ENCODE data around the gene HOMER1. TPM values are rescaled to one million over a fixed set of nuclear protein-coding genes. Genes with fewer than 3 reads are reported as not detected.

HOMER1 gene
- total and polyA plus RNA-seq, 7 experiments from 2014 or later = 0.83 to 4.3 (median 2.6) TPM

GRCh38 chr5:79454043-79454442 is 59.9 kb downstream of the HOMER1 start:
- no peaks in the 10 kb centered on the region for H3K9me3 Mint-ChIP-seq
- DNase-seq = no peak
- ChIA-PET CTCF (interaction anchor here (1.2 kb wide), 1 partner anchor 11 kb away, joined by 4 read pairs; no protein-coding TSS in a partner anchor), POLR2A (no interaction called here)
- H3K4me1 Mint-ChIP-seq = no peaks in the 10 kb centered on the region
- H3K4me3 Mint-ChIP-seq = no peak overlapping the region
- Histone ChIP-seq H3K27me3 (ENCODE audit: control insufficient read depth in 2 of 2, insufficient read depth in 2 of 2, low read length in 2 of 2) (no peaks in the 10 kb centered on the region), H3K4me3 (ENCODE audit: low read length) (no peak overlapping the region), H3K36me3 (ENCODE audit: control insufficient read depth in 2 of 3, insufficient read depth in 3 of 3, low read length in 3 of 3) (no peaks in the 10 kb centered on the region), H3K9me3 (ENCODE audit: control insufficient read depth in 2 of 3, low read length in 3 of 3) (no peaks in the 10 kb centered on the region), H3K4me1 (ENCODE audit: control insufficient read depth in 2 of 2, insufficient read depth in 2 of 2, low read length in 2 of 2) (no peaks in the 10 kb centered on the region), H3K27ac (ENCODE audit: low read depth, low read length) (no peak overlapping the region)
- H3K36me3 Mint-ChIP-seq = peaks cover 0 to 6% (median 0%) of the 10 kb centered on the region in 5 donors
- H3K27ac Mint-ChIP-seq = no peak overlapping the region
- H3K27me3 Mint-ChIP-seq = peaks cover 0 to 3% (median 0%) of the 10 kb centered on the region in 5 donors
- intact Hi-C loops (cut with micrococcal nuclease) = no loop called here
- ATAC-seq = no peak

- no peaks in the 10 kb centered on the region for H3K4me1 Mint-ChIP-seq
- no peaks in the 10 kb centered on the region for H3K27me3 Mint-ChIP-seq
- ATAC-seq (no peak), DNase-seq (no peak)
- POLR2A ChIA-PET = no interaction called here
- Histone ChIP-seq H3K27me3 (ENCODE audit: control insufficient read depth in 2 of 2, insufficient read depth in 2 of 2, low read length in 2 of 2) (no peaks in the 10 kb centered on the region), H3K4me3 (ENCODE audit: low read length) (no peak overlapping the region), H3K4me1 (ENCODE audit: control insufficient read depth in 2 of 2, insufficient read depth in 2 of 2, low read length in 2 of 2) (no peaks in the 10 kb centered on the region), H3K27ac (ENCODE audit: low read depth, low read length) (no peak overlapping the region), H3K9me3 (ENCODE audit: control insufficient read depth in 2 of 3, low read length in 3 of 3) (no peaks in the 10 kb centered on the region), H3K36me3 (ENCODE audit: control insufficient read depth in 2 of 3, insufficient read depth in 3 of 3, low read length in 3 of 3) (no peaks in the 10 kb centered on the region)
- CTCF ChIA-PET = no interaction called here
- no peak overlapping the region for H3K4me3 Mint-ChIP-seq
- H3K36me3 Mint-ChIP-seq = peaks cover 0 to 5% (median 0%) of the 10 kb centered on the region in 5 donors
- H3K9me3 Mint-ChIP-seq = no peaks in the 10 kb centered on the region
- no peak overlapping the region for H3K27ac Mint-ChIP-seq
- intact Hi-C loops (cut with micrococcal nuclease) = no loop called here
These were observed 65.6 kb downstream of the HOMER1 start for GRCh38 chr5:79448336-79448735.

- intact Hi-C loops (cut with micrococcal nuclease) = no loop called here
- ChIA-PET CTCF (no interaction called here), POLR2A (no interaction called here)
- no peaks in the 10 kb centered on the region for H3K27me3 Mint-ChIP-seq
- no peak overlapping the region for H3K4me3 Mint-ChIP-seq
- peaks cover 0 to 7% (median 0%) of the 10 kb centered on the region in 5 donors for H3K36me3 Mint-ChIP-seq
- DNase-seq (no peak), ATAC-seq (no peak)
- no peak overlapping the region for H3K4me3 ChIP-seq (ENCODE audit: low read length)
- no peak overlapping the region for H3K27ac ChIP-seq (ENCODE audit: low read depth, low read length)
- no peaks in the 10 kb centered on the region for H3K27me3 ChIP-seq (ENCODE audit: control insufficient read depth in 2 of 2, insufficient read depth in 2 of 2, low read length in 2 of 2)
- no peaks in the 10 kb centered on the region for H3K36me3 ChIP-seq (ENCODE audit: control insufficient read depth in 2 of 3, insufficient read depth in 3 of 3, low read length in 3 of 3)
- no peak overlapping the region for H3K27ac Mint-ChIP-seq
- H3K9me3 Mint-ChIP-seq = no peaks in the 10 kb centered on the region
- no peaks in the 10 kb centered on the region for H3K9me3 ChIP-seq (ENCODE audit: control insufficient read depth in 2 of 3, low read length in 3 of 3)
- no peaks in the 10 kb centered on the region for H3K4me1 ChIP-seq (ENCODE audit: control insufficient read depth in 2 of 2, insufficient read depth in 2 of 2, low read length in 2 of 2)
- no peaks in the 10 kb centered on the region for H3K4me1 Mint-ChIP-seq
These were observed 77.1 kb downstream of the HOMER1 start for GRCh38 chr5:79436821-79437220.

GRCh38 chr5:79436224-79436623 is 77.7 kb downstream of the HOMER1 start:
- Histone ChIP-seq H3K36me3 (ENCODE audit: control insufficient read depth in 2 of 3, insufficient read depth in 3 of 3, low read length in 3 of 3) (no peaks in the 10 kb centered on the region), H3K4me3 (ENCODE audit: low read length) (no peak overlapping the region), H3K27me3 (ENCODE audit: control insufficient read depth in 2 of 2, insufficient read depth in 2 of 2, low read length in 2 of 2) (no peaks in the 10 kb centered on the region), H3K27ac (ENCODE audit: low read depth, low read length) (no peak overlapping the region), H3K4me1 (ENCODE audit: control insufficient read depth in 2 of 2, insufficient read depth in 2 of 2, low read length in 2 of 2) (no peaks in the 10 kb centered on the region), H3K9me3 (ENCODE audit: control insufficient read depth in 2 of 3, low read length in 3 of 3) (no peaks in the 10 kb centered on the region)
- Mint-ChIP-seq H3K4me3 (no peak overlapping the region), H3K4me1 (no peaks in the 10 kb centered on the region), H3K27me3 (no peaks in the 10 kb centered on the region), H3K9me3 (no peaks in the 10 kb centered on the region), H3K36me3 (peaks cover 0 to 6% (median 0%) of the 10 kb centered on the region in 5 donors), H3K27ac (no peak overlapping the region)
- POLR2A ChIA-PET = no interaction called here
- DNase-seq (no peak), ATAC-seq (no peak)
- CTCF ChIA-PET = no interaction called here
- intact Hi-C loops (cut with micrococcal nuclease) = no loop called here

GRCh38 chr5:79430196-79430595 is 83.7 kb downstream of the HOMER1 start:
- Mint-ChIP-seq H3K4me1 (no peaks in the 10 kb centered on the region), H3K9me3 (peaks cover 0 to 2% (median 0%) of the 10 kb centered on the region in 11 donors), H3K36me3 (peaks cover 0 to 9% (median 0%) of the 10 kb centered on the region in 5 donors), H3K4me3 (no peak overlapping the region), H3K27ac (no peak overlapping the region), H3K27me3 (no peaks in the 10 kb centered on the region)
- ChIA-PET POLR2A (no interaction called here), CTCF (no interaction called here)
- no peak for ATAC-seq
- no peaks in the 10 kb centered on the region for H3K9me3 ChIP-seq (ENCODE audit: control insufficient read depth in 2 of 3, low read length in 3 of 3)
- no peaks in the 10 kb centered on the region for H3K36me3 ChIP-seq (ENCODE audit: control insufficient read depth in 2 of 3, insufficient read depth in 3 of 3, low read length in 3 of 3)
- DNase-seq = no peak
- no peaks in the 10 kb centered on the region for H3K4me1 ChIP-seq (ENCODE audit: control insufficient read depth in 2 of 2, insufficient read depth in 2 of 2, low read length in 2 of 2)
- no peak overlapping the region for H3K27ac ChIP-seq (ENCODE audit: low read depth, low read length)
- H3K4me3 ChIP-seq (ENCODE audit: low read length) = no peak overlapping the region
- H3K27me3 ChIP-seq (ENCODE audit: control insufficient read depth in 2 of 2, insufficient read depth in 2 of 2, low read length in 2 of 2) = no peaks in the 10 kb centered on the region
- intact Hi-C loops (cut with micrococcal nuclease) = no loop called here

GRCh38 chr5:79423296-79423695 is 90.6 kb downstream of the HOMER1 start:
- H3K27me3 Mint-ChIP-seq = no peaks in the 10 kb centered on the region
- H3K27ac Mint-ChIP-seq = no peak overlapping the region
- Histone ChIP-seq H3K36me3 (ENCODE audit: control insufficient read depth in 2 of 3, insufficient read depth in 3 of 3, low read length in 3 of 3) (no peaks in the 10 kb centered on the region), H3K4me1 (ENCODE audit: control insufficient read depth in 2 of 2, insufficient read depth in 2 of 2, low read length in 2 of 2) (no peaks in the 10 kb centered on the region), H3K27ac (ENCODE audit: low read depth, low read length) (no peak overlapping the region), H3K4me3 (ENCODE audit: low read length) (no peak overlapping the region), H3K27me3 (ENCODE audit: control insufficient read depth in 2 of 2, insufficient read depth in 2 of 2, low read length in 2 of 2) (no peaks in the 10 kb centered on the region), H3K9me3 (ENCODE audit: control insufficient read depth in 2 of 3, low read length in 3 of 3) (no peaks in the 10 kb centered on the region)
- H3K4me1 Mint-ChIP-seq = no peaks in the 10 kb centered on the region
- ChIA-PET POLR2A (no interaction called here), CTCF (no interaction called here)
- H3K36me3 Mint-ChIP-seq = peaks cover 0 to 10% (median 0%) of the 10 kb centered on the region in 5 donors
- peaks cover 0 to 2% (median 0%) of the 10 kb centered on the region in 11 donors for H3K9me3 Mint-ChIP-seq
- H3K4me3 Mint-ChIP-seq = no peak overlapping the region
- DNase-seq (no peak), ATAC-seq (no peak)
- intact Hi-C loops (cut with micrococcal nuclease) = no loop called here

GRCh38 chr5:79420248-79420647 is 93.7 kb downstream of the HOMER1 start:
- no peak for ATAC-seq
- Histone ChIP-seq H3K4me1 (ENCODE audit: control insufficient read depth in 2 of 2, insufficient read depth in 2 of 2, low read length in 2 of 2) (no peaks in the 10 kb centered on the region), H3K27ac (ENCODE audit: low read depth, low read length) (no peak overlapping the region), H3K36me3 (ENCODE audit: control insufficient read depth in 2 of 3, insufficient read depth in 3 of 3, low read length in 3 of 3) (no peaks in the 10 kb centered on the region), H3K4me3 (ENCODE audit: low read length) (no peak overlapping the region), H3K9me3 (ENCODE audit: control insufficient read depth in 2 of 3, low read length in 3 of 3) (no peaks in the 10 kb centered on the region), H3K27me3 (ENCODE audit: control insufficient read depth in 2 of 2, insufficient read depth in 2 of 2, low read length in 2 of 2) (no peaks in the 10 kb centered on the region)
- ChIA-PET POLR2A (no interaction called here), CTCF (no interaction called here)
- Mint-ChIP-seq H3K27me3 (no peaks in the 10 kb centered on the region), H3K27ac (no peak overlapping the region), H3K4me1 (peaks cover 0 to 7% (median 0%) of the 10 kb centered on the region in 7 donors), H3K36me3 (peaks cover 0 to 6% (median 0%) of the 10 kb centered on the region in 5 donors), H3K9me3 (no peaks in the 10 kb centered on the region), H3K4me3 (no peak overlapping the region)
- intact Hi-C loops (cut with micrococcal nuclease) = no loop called here
- DNase-seq = no peak

Measured in naive thymus-derived CD4-positive, alpha-beta T cell (primary cell).